GM18519 (cell line): Measurements from ENCODE around the gene DCHS1.

ENCODE experiments used
- ATAC-seq: cut with Tn5 transposase; IDR thresholded peaks from one replicate; pipeline ENCODE4 v1.9.1; 2021; ENCODE audit warnings: mild to moderate bottlenecking, moderate library complexity; ENCODE audit not compliant: unreplicated experiment, low FRiP score

Gene DCHS1

DNA sequence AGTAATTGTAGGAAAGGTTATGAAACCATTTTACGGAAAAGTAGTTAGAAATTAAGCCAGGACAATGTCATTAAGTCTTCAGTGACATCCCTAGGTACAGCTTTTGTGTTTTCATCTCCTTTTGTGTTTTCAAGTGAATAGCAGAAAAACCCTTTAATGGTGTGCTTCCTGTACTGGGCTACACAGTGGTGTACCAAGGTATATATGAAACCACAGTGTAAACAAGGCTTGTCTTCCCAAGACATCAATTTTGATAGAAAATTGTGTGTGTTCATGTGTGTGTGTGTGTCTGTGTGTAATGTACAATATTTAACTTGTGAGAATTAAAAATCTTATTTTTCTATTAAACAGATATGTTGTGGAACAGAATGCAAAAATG is 18.6 kb upstream of the DCHS1 start:
- ATAC-seq: no peak

GRCh38 chr11:6673523-6674218 is 18.1 kb upstream of the DCHS1 start:
- no peak for ATAC-seq

- no peak for ATAC-seq
These were observed 16.4 kb upstream of the DCHS1 start for GRCh38 chr11:6671991-6672390.

DNA sequence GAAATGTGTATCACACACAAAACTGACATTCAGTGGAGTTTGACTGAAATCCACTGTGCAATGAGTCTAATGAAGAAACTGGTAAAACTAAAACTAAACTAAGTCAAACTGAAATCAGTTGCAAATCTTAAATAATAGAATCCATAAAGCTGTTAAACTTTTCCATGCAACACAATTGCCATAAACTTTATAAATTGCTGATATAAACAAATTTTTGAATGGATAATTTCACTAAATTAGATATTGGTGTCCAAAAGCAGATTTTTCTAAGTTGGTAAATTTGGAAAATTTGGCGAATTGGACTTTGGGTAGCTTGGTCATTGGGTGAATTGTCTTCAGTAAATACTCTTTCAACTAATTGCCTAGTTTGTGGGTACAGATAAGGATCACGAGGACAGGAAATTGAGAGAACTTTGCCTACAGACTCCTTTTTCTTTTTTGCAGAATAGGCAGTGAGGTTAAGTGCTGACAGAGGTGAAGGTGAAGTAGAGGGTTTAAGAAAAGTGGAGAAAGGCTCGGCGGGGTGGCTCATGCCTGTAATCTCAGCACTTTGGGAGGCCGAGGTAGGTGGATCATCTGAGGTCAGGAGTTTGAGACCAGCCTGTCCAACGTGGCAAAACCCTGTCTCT is 14.7 kb upstream of the DCHS1 start:
- no peak for ATAC-seq

- ATAC-seq: no peak
These were observed 12.2 kb upstream of the DCHS1 start for GRCh38 chr11:6667733-6668374.

GRCh38 chr11:6666302-6667183 is 10.9 kb upstream of the DCHS1 start:
- no peak for ATAC-seq

DNA sequence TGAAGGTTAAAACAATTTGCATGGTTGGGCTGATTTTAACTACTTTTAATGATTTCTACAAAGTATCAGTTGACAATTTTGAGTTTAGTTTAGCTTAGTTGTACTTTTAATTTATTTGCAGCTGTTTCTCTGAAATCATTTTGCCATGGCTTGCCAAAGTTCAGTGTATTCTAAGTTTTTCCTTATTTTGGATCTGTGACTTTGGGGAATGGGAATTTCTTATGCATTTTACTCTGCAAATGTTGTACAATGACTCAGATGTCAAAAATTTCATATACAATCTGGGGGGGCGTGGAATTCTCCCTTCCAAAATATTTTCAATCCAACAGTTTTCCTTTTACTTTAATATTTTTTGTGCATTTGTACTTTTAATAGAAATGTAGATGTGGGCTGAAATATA is 8.9 kb upstream of the DCHS1 start:
- ATAC-seq: no peak

- ATAC-seq: no peak
These were observed 8.3 kb upstream of the DCHS1 start for GRCh38 chr11:6663794-6664469.

GRCh38 chr11:6660712-6661111 is 5.1 kb upstream of the DCHS1 start:
- no peak for ATAC-seq

DNA sequence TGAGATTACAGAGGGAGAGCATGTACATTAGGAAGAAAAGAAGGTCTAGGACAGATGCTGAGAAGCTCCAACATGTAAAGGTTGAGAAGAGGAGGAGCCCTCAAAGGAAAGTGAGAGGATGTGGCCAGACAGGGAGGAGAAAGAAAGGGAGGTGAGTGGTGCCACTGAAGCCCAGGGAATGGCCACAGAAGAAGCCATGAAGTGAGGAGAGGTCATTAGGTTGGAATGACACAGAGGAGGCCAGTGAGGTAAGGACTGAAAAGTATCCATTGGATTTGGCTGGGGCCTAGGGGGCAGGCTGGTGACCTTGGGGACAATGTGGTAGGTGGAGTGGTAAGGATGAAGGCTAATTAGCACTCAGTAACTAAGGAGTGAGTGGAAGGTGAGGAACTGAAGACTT is 3.0 kb upstream of the DCHS1 start:
- no peak for ATAC-seq

DNA sequence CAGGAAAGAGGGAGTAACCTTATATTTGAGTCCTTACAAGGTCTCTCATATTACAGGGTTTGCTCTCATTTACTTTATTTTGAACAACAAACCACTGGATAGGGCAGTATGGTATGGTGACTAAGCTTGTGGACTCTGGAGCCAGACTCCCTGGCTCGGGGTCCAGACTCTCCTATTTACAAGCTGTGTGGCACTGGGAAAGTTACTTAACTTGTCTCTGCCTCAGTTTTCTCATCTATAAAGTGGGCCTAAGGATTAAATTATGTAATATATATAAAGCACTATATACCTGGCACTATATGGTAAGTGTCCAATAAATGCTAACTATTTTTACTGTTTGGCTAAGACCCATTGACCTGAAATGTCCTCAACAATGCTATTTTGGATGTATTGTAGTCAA is 1.7 kb upstream of the DCHS1 start:
- ATAC-seq: no peak

- no peak for ATAC-seq
These were observed 1.3 kb upstream of the DCHS1 start for GRCh38 chr11:6656936-6657335.

DNA sequence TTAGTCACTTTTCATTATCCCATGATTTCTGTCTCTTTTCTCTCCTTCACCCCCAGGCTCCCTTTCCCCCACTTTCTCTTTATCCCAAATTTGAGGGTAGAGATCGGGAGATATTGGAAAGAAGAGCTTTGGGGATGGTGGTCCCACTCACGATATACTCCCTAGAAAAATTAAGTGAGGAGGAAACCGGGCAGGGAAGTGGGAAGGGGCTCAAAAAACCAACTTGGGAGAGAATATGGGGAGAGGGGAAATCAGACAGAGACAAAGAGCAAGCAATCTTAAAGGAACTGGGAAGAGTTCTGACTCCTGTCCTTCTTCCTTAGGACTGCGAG is 941 bp upstream of the DCHS1 start:
- ATAC-seq: no peak

GRCh38 chr11:6655020-6655789 is 404 bp downstream of the DCHS1 start:
- no peak for ATAC-seq

DNA sequence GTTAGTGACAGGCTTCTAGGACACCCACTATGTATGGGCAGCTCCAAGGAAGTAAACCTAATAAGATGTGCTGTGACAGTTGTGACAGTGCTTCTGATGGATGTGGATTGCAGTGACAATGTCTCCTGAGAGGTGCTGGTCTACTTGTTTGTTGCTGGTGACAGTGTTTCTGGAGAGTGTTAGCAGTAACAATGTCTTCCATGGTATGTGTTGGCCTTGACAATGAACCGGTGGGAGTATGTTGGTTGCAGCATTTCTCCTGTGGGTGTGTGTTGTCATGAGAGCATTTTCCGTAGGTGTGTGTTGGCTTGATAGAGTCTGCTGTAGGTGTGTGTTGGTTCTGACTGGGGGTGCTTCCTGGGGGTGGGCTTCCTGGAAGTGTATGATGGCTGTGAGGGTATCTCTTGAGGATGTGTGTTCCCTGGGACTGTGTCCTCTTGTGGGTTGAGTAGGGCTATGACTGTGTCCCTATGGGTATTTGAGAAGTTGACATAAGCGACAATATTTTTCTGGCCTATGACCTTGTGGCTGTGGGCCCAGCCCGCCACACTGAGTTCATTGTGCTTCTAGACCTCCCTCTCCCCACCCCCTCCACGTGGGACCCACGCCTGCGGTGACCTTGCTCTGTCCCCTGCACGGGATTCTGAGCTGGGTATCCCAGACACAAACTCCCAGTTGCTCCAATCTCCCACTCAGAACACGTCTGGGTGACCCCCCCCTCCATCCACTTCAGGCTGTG is 1.2 kb downstream of the DCHS1 start:
- no peak for ATAC-seq

- no peak for ATAC-seq
These were observed 2.0 kb downstream of the DCHS1 start for GRCh38 chr11:6653656-6654055.

DNA sequence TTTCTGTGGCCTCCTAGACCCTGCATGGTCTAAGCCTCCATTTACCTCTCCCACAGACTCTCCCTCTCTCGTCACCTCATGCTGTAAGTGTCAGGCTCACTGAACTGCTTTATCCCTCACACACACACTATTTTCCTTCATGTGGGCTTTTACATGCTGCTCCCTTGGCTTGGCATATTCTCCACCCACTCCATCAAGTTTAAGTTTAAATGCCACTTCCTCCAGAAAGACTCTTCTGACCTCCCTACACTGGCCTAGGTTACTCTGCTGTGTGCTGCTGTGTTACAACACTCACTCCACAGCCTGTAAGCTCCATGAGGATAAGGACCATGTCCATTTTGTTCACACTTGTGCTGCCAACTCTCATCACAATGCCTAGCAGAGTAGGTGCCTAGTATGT is 2.5 kb downstream of the DCHS1 start:
- ATAC-seq: no peak

DNA sequence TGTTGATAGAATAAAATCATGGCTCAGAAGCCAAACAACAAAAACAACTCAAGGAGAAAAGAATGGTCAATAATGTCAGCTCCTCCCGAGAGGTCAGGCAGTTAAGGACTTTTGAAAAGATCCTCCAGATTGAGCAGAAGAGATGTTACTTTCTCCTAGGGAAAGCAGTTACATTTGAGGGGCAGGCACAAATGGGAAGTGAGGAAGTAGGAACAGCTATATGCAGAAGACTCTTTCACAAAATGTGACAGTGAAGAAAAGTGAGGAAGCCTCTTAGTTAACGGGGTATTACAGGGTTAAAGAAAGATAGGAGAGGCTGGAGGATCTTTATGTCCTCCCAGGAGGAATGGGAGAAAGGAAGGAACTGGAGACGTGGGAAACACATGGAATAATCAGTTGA is 3.4 kb downstream of the DCHS1 start:
- ATAC-seq: no peak

- ATAC-seq: no peak
These were observed 4.6 kb downstream of the DCHS1 start for GRCh38 chr11:6650980-6651379.
